ENCODE measurements around the gene NDUFB2. TPM values are rescaled to one million over a fixed set of nuclear protein-coding genes. Genes with fewer than 3 reads are reported as not detected.
A peak's percentile ranks its signal among the peaks of the same experiment; 100 is the strongest.
"Not testable (repeated sequence)": the region's sequence is repeated elsewhere in the genome, so short reads cannot be mapped to it uniquely, and the experiment has no call there.

NDUFB2 gene
- total RNA-seq, 1 experiment from 2014 or later, result 538 TPM

DNA sequence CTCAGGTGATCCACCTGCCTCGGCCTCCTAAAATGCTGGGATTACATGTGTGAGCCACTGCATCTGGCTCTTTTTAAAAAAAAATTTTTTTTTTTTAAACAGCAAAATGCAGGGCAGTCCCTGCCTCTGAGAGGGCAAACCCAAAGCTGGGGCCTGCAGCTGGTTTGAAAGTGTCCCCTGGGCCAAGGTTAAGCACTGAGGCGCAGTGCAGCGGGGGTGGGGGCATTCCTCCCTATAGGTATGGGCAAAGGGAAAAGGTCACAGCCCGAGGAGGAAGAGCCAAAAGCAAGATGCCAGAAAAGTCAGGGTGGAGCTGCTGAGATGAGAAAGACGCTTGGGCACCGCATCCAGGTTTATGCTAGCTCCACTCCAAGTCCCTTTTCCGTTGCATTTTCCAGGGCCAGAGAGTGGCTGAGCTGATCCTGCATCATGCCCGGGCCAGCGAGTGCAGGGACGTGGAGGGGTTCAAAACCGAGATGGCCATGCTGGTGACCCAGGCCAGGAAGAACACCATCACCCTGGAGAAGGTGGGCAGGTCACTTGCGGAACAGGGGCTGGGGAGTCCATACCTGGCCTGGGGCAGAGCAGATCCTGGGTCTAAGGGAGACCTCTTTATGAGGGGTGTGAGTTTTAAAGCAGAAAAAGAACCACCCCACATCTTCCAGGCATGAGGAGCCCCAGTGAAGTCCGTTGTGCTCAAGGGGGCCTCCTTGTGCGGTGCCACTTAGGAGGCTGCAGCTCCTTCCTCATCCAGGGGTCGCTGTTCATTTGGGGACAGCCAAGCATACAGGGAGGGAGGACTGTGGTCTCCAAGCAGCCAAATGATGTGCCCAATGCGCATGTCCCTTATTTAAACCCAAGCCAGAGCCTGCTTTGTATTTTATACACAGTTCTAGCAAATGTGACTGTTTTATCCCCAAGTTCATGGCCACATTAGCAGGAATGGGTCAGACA lies 7.0 kb upstream of the NDUFB2 start:
- H3K9me3 ChIP-seq (replicated peaks), result no peaks in the 10 kb centered on the region
- H3K4me1 ChIP-seq (replicated peaks), result no peaks in the 10 kb centered on the region
- H3K36me3 ChIP-seq, result no peaks in the 10 kb centered on the region
- no peaks in the 10 kb centered on the region for H3K27me3 ChIP-seq (replicated peaks)
- DNase-seq (ENCODE audit: low read depth in 1 of 2, low spot score in 2 of 2), result no peak
- no peak overlapping the region for H3K4me3 ChIP-seq
- H3K27ac ChIP-seq, result no peak overlapping the region

GRCh38 chr7:140691376-140692045 lies 5.0 kb upstream of the NDUFB2 start:
- Histone ChIP-seq H3K27me3 (replicated peaks) (no peaks in the 10 kb centered on the region), H3K9me3 (replicated peaks) (no peaks in the 10 kb centered on the region), H3K4me1 (replicated peaks) (peaks cover 7% of the 10 kb centered on the region), H3K27ac (no peak overlapping the region), H3K36me3 (no peaks in the 10 kb centered on the region), H3K4me3 (no peak overlapping the region)
- DNase-seq (ENCODE audit: low read depth in 1 of 2, low spot score in 2 of 2), result no peak

DNA sequence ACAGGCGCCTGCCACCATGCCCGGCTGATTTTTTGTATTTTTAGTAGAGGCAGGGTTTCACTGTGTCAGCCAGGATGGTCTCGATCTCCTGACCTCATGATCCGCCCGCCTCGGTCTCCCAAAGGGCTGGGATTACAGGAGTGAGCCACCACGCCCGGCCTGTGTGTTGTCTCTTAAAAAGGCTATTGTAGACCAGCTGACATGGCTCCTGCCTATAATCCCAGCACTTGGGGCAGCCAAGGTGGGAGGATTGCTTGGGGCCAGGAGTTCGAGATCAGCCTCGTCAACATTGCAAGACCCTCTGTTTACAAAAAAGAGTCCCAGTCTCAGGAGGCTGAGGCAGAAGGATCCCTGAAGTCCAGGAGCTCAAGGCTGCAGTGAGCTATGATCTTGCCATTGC lies 2.7 kb upstream of the NDUFB2 start:
- H3K4me1 ChIP-seq (replicated peaks), result peaks cover 13% of the 10 kb centered on the region

GRCh38 chr7:140694592-140694991 lies 1.9 kb upstream of the NDUFB2 start:
- H3K27ac ChIP-seq, result no peak overlapping the region
- peaks cover 13% of the 10 kb centered on the region for H3K4me1 ChIP-seq (replicated peaks)
- peaks cover 17% of the 10 kb centered on the region for H3K36me3 ChIP-seq
- no peaks in the 10 kb centered on the region for H3K9me3 ChIP-seq (replicated peaks)
- H3K4me3 ChIP-seq, result no peak overlapping the region
- DNase-seq (ENCODE audit: low read depth in 1 of 2, low spot score in 2 of 2), result peak in 1 of 2 experiments; percentile 24
- H3K27me3 ChIP-seq (replicated peaks), result no peaks in the 10 kb centered on the region

More for the DNA sequence above, 2.7 kb upstream of the NDUFB2 start:
- peak in 1 of 2 experiments; percentile 24 for DNase-seq (ENCODE audit: low read depth in 1 of 2, low spot score in 2 of 2)
- H3K27ac ChIP-seq; H3K27me3 ChIP-seq (replicated peaks); H3K9me3 ChIP-seq (replicated peaks); H3K4me3 ChIP-seq: not testable (repeated sequence)
- peaks cover 10% of the 10 kb centered on the region for H3K36me3 ChIP-seq

DNA sequence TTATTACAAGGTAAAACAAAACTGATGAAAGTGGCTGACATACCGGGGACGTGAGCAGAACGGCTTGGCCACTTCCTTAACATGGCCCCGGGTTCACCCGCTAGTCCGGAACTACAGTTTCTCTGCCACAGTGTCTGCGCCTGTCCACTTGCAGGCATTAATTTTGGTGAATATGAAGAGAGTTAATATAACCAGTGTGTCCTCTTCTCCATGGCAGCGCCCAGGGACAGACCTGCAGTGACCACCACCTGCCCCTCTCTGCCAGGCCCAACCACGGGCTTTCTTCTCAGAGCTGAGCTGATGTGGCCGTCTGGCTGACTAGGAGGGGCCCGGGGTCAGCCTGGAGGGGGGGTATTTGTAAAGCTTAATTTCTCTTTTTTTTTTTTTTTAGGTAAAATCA lies 1.1 kb upstream of the NDUFB2 start:
- no peak overlapping the region for H3K4me3 ChIP-seq
- peaks cover 13% of the 10 kb centered on the region for H3K4me1 ChIP-seq (replicated peaks)
- peaks cover 23% of the 10 kb centered on the region for H3K36me3 ChIP-seq
- H3K27me3 ChIP-seq (replicated peaks), result no peaks in the 10 kb centered on the region
- no peaks in the 10 kb centered on the region for H3K9me3 ChIP-seq (replicated peaks)
- DNase-seq (ENCODE audit: low read depth in 1 of 2, low spot score in 2 of 2), result peak in 1 of 2 experiments; percentile 30
- no peak overlapping the region for H3K27ac ChIP-seq

DNA sequence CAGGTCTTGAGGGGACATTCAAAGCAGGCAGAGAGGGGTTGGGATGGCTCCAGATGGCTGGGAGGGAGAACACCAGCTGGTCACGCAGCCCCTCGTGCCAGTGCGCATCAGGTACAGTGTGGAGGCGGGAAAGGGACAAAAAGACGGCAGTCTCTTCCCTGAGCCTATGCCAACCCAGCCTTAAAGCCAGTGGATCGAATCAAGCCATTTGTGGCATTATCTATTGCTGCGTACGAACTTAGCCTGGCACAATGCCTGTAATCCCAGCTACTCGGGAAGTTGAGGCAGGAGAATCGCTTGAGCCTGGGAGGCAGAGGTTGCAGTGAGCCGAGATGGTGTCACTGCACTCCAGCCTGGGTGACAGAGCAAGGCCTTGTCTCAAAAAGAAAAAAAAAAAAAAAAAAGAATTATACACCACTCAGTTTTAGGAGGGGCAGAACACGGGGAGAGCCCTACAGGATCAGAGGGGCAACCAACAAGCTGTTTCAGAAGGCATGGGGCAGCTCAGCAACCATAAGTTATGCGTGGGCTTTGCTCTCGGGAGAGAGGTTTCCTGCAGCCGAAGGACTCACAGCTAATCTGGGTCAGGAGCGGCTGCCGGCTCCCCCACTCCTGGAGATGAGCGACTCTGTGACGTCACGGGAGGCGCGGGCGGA lies 356 bp upstream of the NDUFB2 start:
- Histone ChIP-seq H3K27ac (peak overlapping the region; percentile 67; the same call in 1 of the 2 replicates), H3K36me3 (peaks cover 23% of the 10 kb centered on the region), H3K9me3 (replicated peaks) (no peaks in the 10 kb centered on the region), H3K4me1 (replicated peaks) (peaks cover 13% of the 10 kb centered on the region), H3K4me3 (peak overlapping the region; percentile 88), H3K27me3 (replicated peaks) (no peaks in the 10 kb centered on the region)
- peak in 1 of 2 experiments; percentile 95 for DNase-seq (ENCODE audit: low read depth in 1 of 2, low spot score in 2 of 2)

DNA sequence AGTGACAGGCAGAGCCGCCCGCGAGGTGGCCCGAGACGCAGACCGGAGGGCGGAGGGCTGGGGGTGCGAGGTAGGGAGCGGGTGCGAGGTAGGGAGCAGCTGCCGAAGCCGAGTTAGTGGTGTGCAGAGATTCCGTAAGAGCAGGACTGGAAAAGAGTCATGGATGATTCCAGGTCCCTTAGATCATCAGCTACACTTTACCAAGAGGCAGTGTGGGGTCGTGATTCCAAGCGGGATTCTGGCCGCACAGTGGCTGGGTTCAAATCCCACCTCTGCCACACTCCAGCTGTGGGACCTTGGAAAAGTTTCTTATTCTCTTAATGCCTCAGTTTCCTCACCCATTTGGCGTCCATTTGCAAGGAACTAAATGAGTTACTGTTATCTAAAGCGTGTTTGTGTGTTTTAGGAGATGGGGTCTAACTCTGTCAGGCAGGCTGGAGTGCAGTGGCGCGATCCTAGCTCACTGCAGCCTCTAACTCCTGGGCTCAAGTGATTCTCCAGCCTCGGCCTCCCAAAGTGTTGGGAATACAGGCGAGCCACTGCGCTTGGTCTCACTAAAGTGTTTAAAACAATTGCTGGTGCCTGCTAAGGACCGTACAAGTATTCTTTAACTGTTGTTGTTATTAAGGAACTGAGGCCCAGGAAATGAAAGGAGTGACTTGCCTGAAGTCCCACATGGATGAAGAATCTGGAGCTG lies 1.1 kb downstream of the NDUFB2 start:
- H3K36me3 ChIP-seq, result peaks cover 23% of the 10 kb centered on the region
- H3K9me3 ChIP-seq (replicated peaks), result no peaks in the 10 kb centered on the region
- peak in 1 of 2 experiments; percentile 17 for DNase-seq (ENCODE audit: low read depth in 1 of 2, low spot score in 2 of 2)
- H3K27ac ChIP-seq, result no peak overlapping the region; the same call in 1 of the 2 replicates
- H3K4me1 ChIP-seq (replicated peaks), result peaks cover 13% of the 10 kb centered on the region
- no peaks in the 10 kb centered on the region for H3K27me3 ChIP-seq (replicated peaks)
- H3K4me3 ChIP-seq, result peak overlapping the region; percentile 88

DNA sequence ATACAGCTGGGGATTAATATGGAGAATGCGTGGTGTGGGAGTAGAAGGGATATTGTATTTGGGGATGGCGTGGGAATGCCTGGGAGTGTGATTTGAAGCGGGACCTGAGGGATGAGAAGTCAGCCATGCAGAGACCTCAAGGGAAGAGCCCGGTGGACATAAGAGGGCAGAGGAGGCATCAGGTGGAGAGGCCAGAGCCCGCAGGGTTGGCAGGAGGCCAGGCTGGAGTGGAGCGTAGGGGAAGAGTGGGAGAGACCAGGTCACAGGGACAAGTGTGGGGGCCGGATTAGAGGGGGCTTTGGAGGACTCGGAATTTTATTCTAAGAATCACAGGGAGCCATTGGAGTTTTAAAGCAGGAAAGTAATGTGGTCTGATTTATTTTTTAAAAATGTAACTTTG lies 2.0 kb downstream of the NDUFB2 start:
- DNase-seq (ENCODE audit: low read depth in 1 of 2, low spot score in 2 of 2), result no peak
- no peak overlapping the region for H3K27ac ChIP-seq
- no peak overlapping the region for H3K4me3 ChIP-seq
- no peaks in the 10 kb centered on the region for H3K9me3 ChIP-seq (replicated peaks)
- H3K27me3 ChIP-seq (replicated peaks), result no peaks in the 10 kb centered on the region
- peaks cover 27% of the 10 kb centered on the region for H3K36me3 ChIP-seq
- H3K4me1 ChIP-seq (replicated peaks), result peaks cover 13% of the 10 kb centered on the region

DNA sequence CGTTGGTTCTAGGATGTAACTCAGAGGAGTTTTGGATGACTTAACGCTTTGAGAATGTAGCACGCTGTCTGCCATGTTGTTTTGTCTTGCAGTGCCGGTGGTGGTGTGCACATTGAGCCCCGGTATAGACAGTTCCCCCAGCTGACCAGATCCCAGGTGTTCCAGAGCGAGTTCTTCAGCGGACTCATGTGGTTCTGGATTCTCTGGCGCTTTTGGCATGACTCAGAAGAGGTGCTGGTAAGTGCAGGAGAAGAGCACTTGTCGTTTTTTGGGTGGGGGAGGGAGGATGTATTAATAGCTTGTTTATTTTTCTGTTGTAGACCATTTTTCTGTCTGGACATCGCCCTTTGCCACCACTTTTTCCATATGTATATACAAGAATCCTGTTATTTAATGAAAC lies 6.3 kb downstream of the NDUFB2 start:
- Histone ChIP-seq H3K4me3 (no peak overlapping the region), H3K36me3 (peaks cover 47% of the 10 kb centered on the region), H3K27me3 (replicated peaks) (no peaks in the 10 kb centered on the region), H3K27ac (no peak overlapping the region), H3K4me1 (replicated peaks) (peaks cover 4% of the 10 kb centered on the region; the same call in 1 of the 2 replicates), H3K9me3 (replicated peaks) (no peaks in the 10 kb centered on the region)
- DNase-seq (ENCODE audit: low read depth in 1 of 2, low spot score in 2 of 2), result no peak

DNA sequence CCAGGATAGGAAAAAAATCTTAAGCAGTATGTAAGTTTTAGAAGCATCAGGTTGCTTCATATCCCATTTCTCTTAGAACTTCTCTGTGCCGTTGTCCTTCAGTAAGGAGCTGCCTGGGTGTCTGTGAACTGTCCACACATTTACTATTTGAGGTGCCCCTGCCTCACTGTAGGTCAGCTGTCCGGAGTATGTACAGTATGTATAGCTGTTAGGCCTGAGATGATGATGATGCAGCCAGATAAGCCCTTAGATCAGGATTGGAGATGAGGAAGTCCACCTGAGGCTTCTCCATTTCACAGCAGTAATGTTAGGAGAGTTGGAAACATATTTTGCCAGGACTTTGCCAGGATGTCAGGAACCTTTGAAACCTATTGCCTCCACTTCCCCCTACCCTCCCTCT lies 7.7 kb downstream of the NDUFB2 start:
- Histone ChIP-seq H3K27me3 (replicated peaks) (no peaks in the 10 kb centered on the region), H3K27ac (no peak overlapping the region), H3K9me3 (replicated peaks) (no peaks in the 10 kb centered on the region), H3K4me3 (no peak overlapping the region), H3K4me1 (replicated peaks) (no peaks in the 10 kb centered on the region; the same call in 1 of the 2 replicates), H3K36me3 (peaks cover 41% of the 10 kb centered on the region)
- DNase-seq (ENCODE audit: low read depth in 1 of 2, low spot score in 2 of 2), result no peak

- H3K27ac ChIP-seq, result no peak overlapping the region
Measured at GRCh38 chr7:140707132-140707531, 10.6 kb downstream of the NDUFB2 start.

GRCh38 chr7:140708764-140709163 lies 12.3 kb downstream of the NDUFB2 start:
- H3K27me3 ChIP-seq (replicated peaks); H3K9me3 ChIP-seq (replicated peaks); H3K27ac ChIP-seq; H3K4me3 ChIP-seq; H3K4me1 ChIP-seq (replicated peaks); DNase-seq (ENCODE audit: low read depth in 1 of 2, low spot score in 2 of 2): not testable (repeated sequence)
- H3K36me3 ChIP-seq, result peaks cover 24% of the 10 kb centered on the region

More at GRCh38 chr7:140707132-140707531, 10.6 kb downstream of the NDUFB2 start:
- no peak for DNase-seq (ENCODE audit: low read depth in 1 of 2, low spot score in 2 of 2)
- Histone ChIP-seq H3K9me3 (replicated peaks) (no peaks in the 10 kb centered on the region), H3K4me3 (no peak overlapping the region), H3K4me1 (replicated peaks) (no peaks in the 10 kb centered on the region; the same call in 1 of the 2 replicates), H3K27me3 (replicated peaks) (no peaks in the 10 kb centered on the region), H3K36me3 (peaks cover 31% of the 10 kb centered on the region)

- not testable (repeated sequence) for H3K4me1 ChIP-seq (replicated peaks); H3K9me3 ChIP-seq (replicated peaks); DNase-seq (ENCODE audit: low read depth in 1 of 2, low spot score in 2 of 2); H3K27ac ChIP-seq; H3K27me3 ChIP-seq (replicated peaks); H3K4me3 ChIP-seq; H3K36me3 ChIP-seq
Measured at GRCh38 chr7:140712392-140712791, 15.9 kb downstream of the NDUFB2 start.

All from SJSA1 (cell line).